HepG2 (cell line): ENCODE data around the gene MAPKAPK3. TPM values are rescaled to one million over a fixed set of nuclear protein-coding genes. Genes with fewer than 3 reads are reported as not detected.

Experiments
- ATAC-seq: fragments of 200-7000 bp; cut with Tn5 transposase; 3 replicates; pipeline ENCODE4 v1.9.1; 2020; ENCODE audit warnings: mild to moderate bottlenecking, moderate library complexity
- BruUV-seq: library from RNA; stranded (reverse); fragments of 400-500 nt; replicated peaks from 2 replicates; lab custom pipeline; 2021; lab: Mats Ljungman, UMichigan
- CTCF ChIA-PET: fragments of 300-600 bp; formaldehyde crosslinking; extraction: SDS; loops from one replicate; lab custom pipeline; 2021; ENCODE audit warnings: low total read pairs, inconsistent platforms, low intra/inter-chr PET ratio; lab: Yijun Ruan, JAX
- POLR2A ChIA-PET: fragments of 350-600 bp; sonication (Branson Sonifier 250); formaldehyde crosslinking; loops from one replicate; lab custom pipeline; 2020; ENCODE audit warnings: antibody characterized with exemption, inconsistent platforms; lab: Yijun Ruan, JAX
- DNase-seq: peaks from one replicate; pipeline ENCODE4 v3.0.0-alpha.2; 2015; ENCODE audit warnings: low spot score
- FAIRE-seq: peaks from 3 replicates; lab custom pipeline; 2011; peaks lifted over from hg19 to GRCh38; lab: Jason Lieb, UNC
- H2AFZ ChIP-seq: one replicate; pipeline ENCODE4 v1.6.1; 2011; ENCODE audit warnings: low read length, inconsistent platforms
- H3K27ac ChIP-seq: fragments of 300-600 bp; 3 replicates; pipeline ENCODE4 v1.8.0; 2011; ENCODE audit warnings: mixed run types, mild to moderate bottlenecking, mixed read lengths, low read length, inconsistent platforms; ENCODE audit not compliant: insufficient read depth; ENCODE audit errors: extremely low read length
- H3K27me3 ChIP-seq, 2 experiments: fragments of 200-600 bp in 1 of 2; 2 replicates in 1 of 2; 3 replicates in 1 of 2; pipeline versions ENCODE4 v1.6.0 to v1.8.0; 2011; ENCODE audit warnings: low read length in 2 of 2, mild to moderate bottlenecking in 2 of 2, moderate library complexity in 2 of 2, inconsistent platforms in 1 of 2; ENCODE audit not compliant: insufficient read depth in 2 of 2, control insufficient read depth in 1 of 2
- H3K36me3 ChIP-seq, 2 experiments: fragments of 200-600 bp in 1 of 2; replicated peaks in 1 of 2; 2 replicates in 1 of 2; 3 replicates in 1 of 2; pipeline versions ENCODE4 v1.5.1 to v1.8.0; 2011; ENCODE audit warnings: low read length in 2 of 2, inconsistent platforms in 1 of 2; ENCODE audit not compliant: insufficient read depth in 2 of 2, control insufficient read depth in 1 of 2
- H3K4me1 ChIP-seq: 2 replicates; pipeline ENCODE4 v1.5.1; 2012; ENCODE audit warnings: low read length, inconsistent platforms; ENCODE audit not compliant: insufficient read depth
- H3K4me2 ChIP-seq: 2 replicates; pipeline ENCODE4 v1.6.0; 2011; ENCODE audit warnings: low read depth, low read length, inconsistent platforms
- H3K4me3 ChIP-seq, 3 experiments: fragments of 200-600 bp in 1 of 3; sonication (generic), shearing (Covaris generic) in 1 of 3; replicated peaks in 1 of 3; 2 replicates each; pipeline ENCODE4 v1.5.1; 2011 to 2016; ENCODE audit warnings: low read length in 3 of 3, inconsistent platforms in 2 of 3, low read depth in 2 of 3, mild to moderate bottlenecking in 2 of 3, control low read depth in 1 of 3, mixed read lengths in 1 of 3; ENCODE audit not compliant: insufficient read depth in 1 of 3
- H3K79me2 ChIP-seq: one replicate; pipeline ENCODE4 v1.6.1; 2011; ENCODE audit warnings: low read length, inconsistent platforms; ENCODE audit not compliant: insufficient read depth
- H3K9ac ChIP-seq: 2 replicates; pipeline ENCODE4 v1.6.0; 2011; ENCODE audit warnings: mild to moderate bottlenecking, low read depth, low read length, inconsistent platforms; ENCODE audit not compliant: insufficient read depth
- H3K9me3 ChIP-seq: 2 replicates; pipeline ENCODE4 v1.5.1; 2012; ENCODE audit warnings: mild to moderate bottlenecking, low read length
- H4K20me1 ChIP-seq: 2 replicates; pipeline ENCODE4 v1.6.0; 2011; ENCODE audit warnings: inconsistent platforms, mild to moderate bottlenecking, low read length, moderate library complexity; ENCODE audit not compliant: insufficient read depth
- CEBPB ChIP-seq: IDR thresholded peaks from 2 replicates; pipeline ENCODE4 v1.6.1; 2011; ENCODE audit warnings: low read depth, low read length, improper control_type of control experiment, borderline replicate concordance
- LRRFIP1 ChIP-seq: sonication (generic); formaldehyde crosslinking; conservative IDR thresholded peaks from 2 replicates; pipeline ENCODE4 v1.4.0; 2020; ENCODE audit warnings: missing genetic modification reagents
- NFE2L2 ChIP-seq: fragments of 150-350 bp; IDR thresholded peaks from 2 replicates; pipeline ENCODE4 v1.6.1; 2014; ENCODE audit warnings: low read length
- PCBP1 ChIP-seq: fragments of 200-400 bp; formaldehyde crosslinking; IDR thresholded peaks from 2 replicates; pipeline ENCODE4 v1.6.1; 2017; ENCODE audit warnings: mild to moderate bottlenecking, low read depth, low read length, borderline replicate concordance
- SNAPC2 ChIP-seq: sonication (generic); formaldehyde crosslinking; IDR thresholded peaks from 2 replicates; pipeline ENCODE4 v1.8.1; 2022; ENCODE audit warnings: mild to moderate bottlenecking, missing genetic modification reagents
- ZNF160 ChIP-seq: sonication (generic); formaldehyde crosslinking; IDR thresholded peaks from 2 replicates; pipeline ENCODE4 v1.8.0; 2022; ENCODE audit warnings: mild to moderate bottlenecking, inconsistent platforms, missing genetic modification reagents
- ZNF276 ChIP-seq: sonication (generic); formaldehyde crosslinking; IDR thresholded peaks from 2 replicates; pipeline ENCODE4 v1.4.0; 2020; ENCODE audit warnings: mild to moderate bottlenecking, low read depth, missing genetic modification reagents
- ZNF800 ChIP-seq: sonication (generic); formaldehyde crosslinking; IDR thresholded peaks from 2 replicates; pipeline ENCODE4 v1.4.0; 2020; ENCODE audit warnings: missing genetic modification reagents
- WGBS: methylation state at CpG from one replicate; pipeline ENCODE4 v1.1.6; 2017; ENCODE audit warnings: low lambda C conversion rate; 5-methylcytosine and 5-hydroxymethylcytosine counted together
- in situ Hi-C: cut with HindIII; loops from 2 replicates; pipeline ENCODE4 v1.10.0; 2017; ENCODE audit warnings: low pct_unique_long_range_greater_than_20kb; ENCODE audit not compliant: extremely low pct_ligation_motif_present
- intact Hi-C: fragments of 100-400 bp; cut with micrococcal nuclease; formaldehyde crosslinking; loops from one replicate; pipeline ENCODE4 v1.10.0; 2022; ENCODE audit not compliant: unreplicated experiment
- polyA plus RNA-seq, 8 experiments: library from polyadenylated mRNA; depleted of rRNA in 3 of 8; stranded (reverse) in 7 of 8; unstranded in 1 of 8; fragments of >200 nt; fragmentation: Illumina TruSeq in 4 of 8; extraction: Trizol in 4 of 8; gene quantifications; 2 replicates each; pipeline versions ENCODE4 v1.2.1 to v1.2.3, GENCODE V29; 2011 to 2016; ENCODE audit warnings: low read depth in 4 of 8, missing spikeins in 1 of 8, mixed read lengths in 1 of 8; ENCODE audit not compliant: insufficient read depth in 1 of 8
- total RNA-seq, 5 experiments: library from RNA; depleted of rRNA; stranded (reverse); fragments of >200 nt; fragmentation: Illumina TruSeq; extraction: Trizol; gene quantifications; 2 replicates each; pipeline ENCODE4 v1.2.3, GENCODE V29; 2016; ENCODE audit warnings: low read depth in 1 of 5
- TF ChIP-seq, protein P1 (sequence below), 2 experiments: sonication (generic) in 1 of 2; formaldehyde crosslinking in 1 of 2; IDR thresholded peaks; 2 replicates each; pipeline versions ENCODE4 v1.6.1 to v1.9.0; 2014 to 2022; ENCODE audit warnings: antibody characterized with exemption in 1 of 2, borderline replicate concordance in 1 of 2, inconsistent platforms in 1 of 2, low read depth in 1 of 2, missing genetic modification reagents in 1 of 2

Gene MAPKAPK3
- total and polyA plus RNA-seq, 2 of the 13 experiments (the other 11 are each of a cell fraction or from before 2014, with no cell fraction given): 39.9 to 41.2 TPM

GRCh38 chr3:50581459-50581842 lies 35.5 kb upstream of the MAPKAPK3 start:
- no peaks in the 10 kb centered on the region for H3K27me3 ChIP-seq
- WGBS: 100% methylated on average over 1 of the region's 2 CpGs
- H3K4me3 ChIP-seq: no peak overlapping the region
- ATAC-seq (no peak), FAIRE-seq (no peak), DNase-seq (no peak)
- no TSS peak for BruUV-seq
- H3K79me2 ChIP-seq: no peaks in the 10 kb centered on the region
- in situ Hi-C loops: no loop called here
- intact Hi-C loops: no loop called here
- H2AFZ ChIP-seq: no peak overlapping the region
- no peak overlapping the region for H3K4me2 ChIP-seq
- peaks cover 52% of the 10 kb centered on the region for H3K4me1 ChIP-seq
- no peaks in the 10 kb centered on the region; a peak in 2 of 5 replicates for H3K36me3 ChIP-seq
- H3K9me3 ChIP-seq: no peaks in the 10 kb centered on the region
- CTCF ChIA-PET: no interaction called here
- POLR2A ChIA-PET: interaction anchor here (0.7 to 4.3 kb wide), 4 partner anchors 11 to 30 kb away, joined by 3 to 20 read pairs (median 3); partner anchors contain the start of genes CISH and HEMK1
- no peak overlapping the region for H3K27ac ChIP-seq
- H3K9ac ChIP-seq: no peak overlapping the region
- no peaks in the 10 kb centered on the region for H4K20me1 ChIP-seq
- no peak for TF ChIP-seq ZNF800 (CRISPR knock-in tag)
- TF ChIP-seq PCBP1: no peak
- TF ChIP-seq SNAPC2 (CRISPR knock-in tag): no peak
- no peak for TF ChIP-seq NFE2L2
- TF ChIP-seq ZNF276: no peak
- TF ChIP-seq ZNF160: no peak
- no peak for TF ChIP-seq LRRFIP1 (CRISPR knock-in tag)
- TF ChIP-seq CEBPB: no peak
- TF ChIP-seq, protein P1, sequence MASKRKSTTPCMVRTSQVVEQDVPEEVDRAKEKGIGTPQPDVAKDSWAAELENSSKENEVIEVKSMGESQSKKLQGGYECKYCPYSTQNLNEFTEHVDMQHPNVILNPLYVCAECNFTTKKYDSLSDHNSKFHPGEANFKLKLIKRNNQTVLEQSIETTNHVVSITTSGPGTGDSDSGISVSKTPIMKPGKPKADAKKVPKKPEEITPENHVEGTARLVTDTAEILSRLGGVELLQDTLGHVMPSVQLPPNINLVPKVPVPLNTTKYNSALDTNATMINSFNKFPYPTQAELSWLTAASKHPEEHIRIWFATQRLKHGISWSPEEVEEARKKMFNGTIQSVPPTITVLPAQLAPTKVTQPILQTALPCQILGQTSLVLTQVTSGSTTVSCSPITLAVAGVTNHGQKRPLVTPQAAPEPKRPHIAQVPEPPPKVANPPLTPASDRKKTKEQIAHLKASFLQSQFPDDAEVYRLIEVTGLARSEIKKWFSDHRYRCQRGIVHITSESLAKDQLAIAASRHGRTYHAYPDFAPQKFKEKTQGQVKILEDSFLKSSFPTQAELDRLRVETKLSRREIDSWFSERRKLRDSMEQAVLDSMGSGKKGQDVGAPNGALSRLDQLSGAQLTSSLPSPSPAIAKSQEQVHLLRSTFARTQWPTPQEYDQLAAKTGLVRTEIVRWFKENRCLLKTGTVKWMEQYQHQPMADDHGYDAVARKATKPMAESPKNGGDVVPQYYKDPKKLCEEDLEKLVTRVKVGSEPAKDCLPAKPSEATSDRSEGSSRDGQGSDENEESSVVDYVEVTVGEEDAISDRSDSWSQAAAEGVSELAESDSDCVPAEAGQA (IDR thresholded peaks at IDR 0.05; ENCODE audit: low read depth): no peak
- TF ChIP-seq, protein P1 (CRISPR knock-in tag; IDR thresholded peaks at IDR 0.05; ENCODE audit: borderline replicate concordance): no peak
